GM23338 (cell line): ENCODE data around the gene ADTRP. TPM values are rescaled to one million over a fixed set of nuclear protein-coding genes. Genes with fewer than 3 reads are reported as not detected.
A peak's percentile ranks its signal among the peaks of the same experiment; 100 is the strongest.

Experiments
- ATAC-seq: fragments of 200-7000 bp; cut with Tn5 transposase; 3 replicates; pipeline ENCODE4 v1.9.1; 2020
- DNase-seq: peaks from one replicate; pipeline ENCODE4 v3.0.0-alpha.2; 2015; ENCODE audit warnings: low spot score
- H2AFZ ChIP-seq: fragments of 200-600 bp; sonication (generic); 2 replicates; pipeline ENCODE4 v1.8.0; 2016; ENCODE audit warnings: antibody characterized with exemption, mild to moderate bottlenecking, moderate library complexity
- H3F3A ChIP-seq: fragments of 200-600 bp; sonication (generic); replicated peaks from 2 replicates; pipeline ENCODE4 v1.8.0; 2017; ENCODE audit warnings: antibody characterized with exemption, mixed run types, low read depth
- H3K27ac ChIP-seq: fragments of 200-600 bp; sonication (generic); 2 replicates; pipeline ENCODE4 v1.6.1; 2016; ENCODE audit warnings: low read depth
- H3K27me3 ChIP-seq: fragments of 200-600 bp; sonication (generic); 2 replicates; pipeline ENCODE4 v1.8.0; 2016; ENCODE audit warnings: mild to moderate bottlenecking, mixed run types, moderate library complexity; ENCODE audit not compliant: insufficient read depth
- H3K36me3 ChIP-seq: fragments of 200-600 bp; sonication (generic); 2 replicates; pipeline ENCODE4 v1.8.0; 2016; ENCODE audit warnings: mild to moderate bottlenecking; ENCODE audit not compliant: insufficient read depth
- H3K4me1 ChIP-seq: fragments of 200-600 bp; sonication (generic); 2 replicates; pipeline ENCODE4 v1.8.0; 2016; ENCODE audit warnings: mild to moderate bottlenecking, moderate library complexity; ENCODE audit not compliant: insufficient read depth
- H3K4me2 ChIP-seq: fragments of 200-600 bp; sonication (generic); 2 replicates; pipeline ENCODE4 v1.7.1; 2017; ENCODE audit warnings: mixed run types
- H3K4me3 ChIP-seq: fragments of 200-600 bp; sonication (generic); 2 replicates; pipeline ENCODE4 v1.6.1; 2016; ENCODE audit warnings: mixed run types
- H3K79me2 ChIP-seq: fragments of 200-600 bp; sonication (generic); replicated peaks from 2 replicates; pipeline ENCODE4 v1.8.0; 2017; ENCODE audit warnings: mild to moderate bottlenecking; ENCODE audit not compliant: insufficient read depth
- H3K9me2 ChIP-seq: fragments of 200-600 bp; sonication (generic); 2 replicates; pipeline ENCODE4 v1.8.0; 2017; ENCODE audit not compliant: insufficient read depth
- H4K20me1 ChIP-seq: fragments of 200-600 bp; sonication (generic); replicated peaks from 2 replicates; pipeline ENCODE4 v1.8.0; 2017; ENCODE audit warnings: mild to moderate bottlenecking; ENCODE audit not compliant: insufficient read depth
- H3K27ac Mint-ChIP-seq: 2 replicates; pipeline ENCODE4 v1.8.0; 2020; ENCODE audit warnings: inconsistent platforms, mild to moderate bottlenecking, moderate library complexity, mixed read lengths
- H3K27me3 Mint-ChIP-seq: 3 replicates; pipeline ENCODE4 v1.8.0; 2022; ENCODE audit warnings: low read depth, mild to moderate bottlenecking, moderate library complexity, mixed read lengths, inconsistent platforms; ENCODE audit not compliant: insufficient read depth, poor library complexity
- H3K36me3 Mint-ChIP-seq: 3 replicates; pipeline ENCODE4 v1.8.0; 2021; ENCODE audit warnings: low read depth, mild to moderate bottlenecking, inconsistent platforms, moderate library complexity, mixed read lengths
- H3K4me1 Mint-ChIP-seq: 3 replicates; pipeline ENCODE4 v1.8.0; 2020; ENCODE audit warnings: mild to moderate bottlenecking, inconsistent platforms, mixed read lengths
- H3K4me3 Mint-ChIP-seq: 3 replicates; pipeline ENCODE4 v1.8.0; 2021; ENCODE audit warnings: moderate library complexity, mild to moderate bottlenecking, inconsistent platforms, mixed read lengths
- H3K9me3 Mint-ChIP-seq: 3 replicates; pipeline ENCODE4 v1.8.0; 2020; ENCODE audit warnings: moderate library complexity, mild to moderate bottlenecking, inconsistent platforms, mixed read lengths
- CREB1 ChIP-seq: fragments of 250-450 bp; sonication (Bioruptor Pico); IDR thresholded peaks from 2 replicates; pipeline ENCODE4 v1.5.0; 2020; ENCODE audit warnings: low read depth, mild to moderate bottlenecking, moderate library complexity
- EZH2 ChIP-seq: fragments of 200-600 bp; sonication (generic); IDR thresholded peaks from one replicate; pipeline ENCODE4 v1.8.0; 2017; ENCODE audit warnings: antibody characterized with exemption, mild to moderate bottlenecking, low read depth; ENCODE audit not compliant: unreplicated experiment
- EZH2phosphoT487 ChIP-seq: fragments of 200-600 bp; sonication (generic); IDR thresholded peaks from one replicate; pipeline ENCODE4 v1.8.1; 2018; ENCODE audit warnings: antibody characterized with exemption; ENCODE audit not compliant: unreplicated experiment
- JUNB ChIP-seq: IDR thresholded peaks from one replicate; pipeline ENCODE4 v1.6.1; 2016; ENCODE audit warnings: antibody characterized with exemption; ENCODE audit not compliant: unreplicated experiment
- NANOG ChIP-seq: IDR thresholded peaks from 2 replicates; pipeline ENCODE4 v1.6.1; 2016; ENCODE audit warnings: antibody characterized with exemption, borderline replicate concordance
- POLR2AphosphoS5 ChIP-seq: IDR thresholded peaks from 2 replicates; pipeline ENCODE4 v1.6.1; 2016; ENCODE audit warnings: antibody characterized with exemption, low read depth
- STAT1 ChIP-seq: IDR thresholded peaks from one replicate; pipeline ENCODE4 v1.6.1; 2016; ENCODE audit warnings: antibody characterized with exemption; ENCODE audit not compliant: unreplicated experiment
- ZNF114 ChIP-seq: fragments of 250-450 bp; sonication (Bioruptor Pico); IDR thresholded peaks from 2 replicates; pipeline ENCODE4 v1.5.0; 2020; ENCODE audit warnings: mild to moderate bottlenecking, moderate library complexity
- ZNF331 ChIP-seq: fragments of 250-450 bp; sonication (Bioruptor Pico); IDR thresholded peaks from 2 replicates; pipeline ENCODE4 v1.5.0; 2020; ENCODE audit warnings: low read depth, mild to moderate bottlenecking, moderate library complexity
- polyA plus RNA-seq: library from polyadenylated mRNA; unstranded; fragments of >200 nt; fragmentation: Nextera tagmentation; extraction: Ambion mirVana; gene quantifications from 2 replicates; pipeline ENCODE4 v1.2.1, GENCODE V29; 2016
- total RNA-seq: library from RNA; depleted of rRNA; stranded (reverse); fragments of >200 nt; shearing (Covaris generic); gene quantifications from 2 replicates; pipeline ENCODE4 v1.2.3, GENCODE V29; 2014
- TF ChIP-seq, protein P1 (sequence below): IDR thresholded peaks from 2 replicates; pipeline ENCODE4 v1.6.1; 2016; ENCODE audit warnings: antibody characterized with exemption
- TF ChIP-seq, protein P2 (sequence below): fragments of 250-450 bp; sonication (Bioruptor Pico); IDR thresholded peaks from 2 replicates; pipeline ENCODE4 v1.5.0; 2020; ENCODE audit warnings: mild to moderate bottlenecking, moderate library complexity

Gene ADTRP
- total and polyA plus RNA-seq, 2 experiments from 2014 or later: not detected

DNA sequence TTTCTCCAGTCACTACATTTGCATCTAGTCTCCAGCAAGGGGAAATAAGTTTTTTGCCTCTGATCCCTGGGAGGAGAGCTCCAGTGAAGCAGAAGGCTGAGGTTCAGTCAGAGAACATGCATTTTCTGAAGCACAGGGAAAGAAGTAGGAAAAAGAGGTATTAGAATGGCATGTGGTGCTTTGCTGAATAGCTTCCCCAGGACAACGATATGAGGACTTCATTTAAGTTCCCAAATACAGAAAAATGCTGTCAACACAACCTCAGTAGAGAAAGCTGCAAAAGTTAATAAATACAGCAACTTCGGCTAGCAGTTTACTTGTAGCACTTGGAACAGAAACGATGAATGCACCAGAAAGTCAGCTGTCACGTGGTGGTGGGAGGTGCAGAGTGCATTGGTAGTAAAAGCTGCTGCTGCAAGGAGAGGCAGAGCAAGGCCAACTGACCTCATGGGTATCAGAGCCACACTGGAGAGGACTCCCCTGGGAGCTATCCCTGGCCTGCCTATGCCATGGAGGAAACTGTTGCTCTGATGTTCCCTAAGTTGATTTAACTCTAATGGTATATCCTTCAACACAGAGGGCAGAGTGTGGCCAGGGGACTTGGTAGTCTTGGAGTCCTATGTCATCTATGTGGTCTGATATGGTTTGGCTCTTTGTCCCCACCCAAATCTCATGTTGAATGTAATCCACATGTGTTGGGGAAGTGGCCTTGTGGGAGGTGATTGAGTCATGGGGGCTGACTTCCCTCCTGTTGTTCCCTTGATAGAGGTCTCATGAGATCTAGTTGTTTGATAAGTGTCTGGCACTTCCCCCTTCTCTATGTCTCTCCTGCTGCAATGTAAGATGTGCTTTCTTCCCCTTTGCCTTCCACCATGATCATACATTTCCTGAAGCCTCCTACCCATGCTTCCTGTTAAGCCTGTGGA is 85.9 kb downstream of the ADTRP start:
- Histone ChIP-seq H3K79me2 (no peaks in the 10 kb centered on the region), H3K4me3 (no peak overlapping the region), H4K20me1 (no peaks in the 10 kb centered on the region), H2AFZ (peak overlapping the region; percentile 77), H3K9me2 (0 out of 2 replicates have a peak, but pooled peaks cover 5% of the 10 kb centered on the region), H3K4me2 (no peak overlapping the region), H3K4me1 (peaks cover 8% of the 10 kb centered on the region; the same call in 1 of the 2 replicates), H3F3A (no peaks in the 10 kb centered on the region), H3K36me3 (no peaks in the 10 kb centered on the region), H3K27me3 (no peaks in the 10 kb centered on the region), H3K27ac (no peak overlapping the region)
- ATAC-seq (no peak), DNase-seq (no peak)
- Mint-ChIP-seq H3K27me3 (peaks cover 5% of the 10 kb centered on the region), H3K4me1 (peaks cover 14% of the 10 kb centered on the region; the same call in 2 of the 3 replicates), H3K27ac (no peak overlapping the region), H3K4me3 (no peak overlapping the region), H3K9me3 (peaks cover 8% of the 10 kb centered on the region; the same call in 2 of the 3 replicates), H3K36me3 (no peaks in the 10 kb centered on the region)
- TF ChIP-seq NANOG: no peak
- TF ChIP-seq, protein P1, sequence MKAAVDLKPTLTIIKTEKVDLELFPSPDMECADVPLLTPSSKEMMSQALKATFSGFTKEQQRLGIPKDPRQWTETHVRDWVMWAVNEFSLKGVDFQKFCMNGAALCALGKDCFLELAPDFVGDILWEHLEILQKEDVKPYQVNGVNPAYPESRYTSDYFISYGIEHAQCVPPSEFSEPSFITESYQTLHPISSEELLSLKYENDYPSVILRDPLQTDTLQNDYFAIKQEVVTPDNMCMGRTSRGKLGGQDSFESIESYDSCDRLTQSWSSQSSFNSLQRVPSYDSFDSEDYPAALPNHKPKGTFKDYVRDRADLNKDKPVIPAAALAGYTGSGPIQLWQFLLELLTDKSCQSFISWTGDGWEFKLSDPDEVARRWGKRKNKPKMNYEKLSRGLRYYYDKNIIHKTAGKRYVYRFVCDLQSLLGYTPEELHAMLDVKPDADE: no peak
- TF ChIP-seq JUNB: no peak
- TF ChIP-seq ZNF331 (CRISPR knock-in tag): no peak
- no peak for TF ChIP-seq EZH2
- TF ChIP-seq POLR2AphosphoS5: no peak
- no peak for TF ChIP-seq CREB1 (CRISPR knock-in tag)
- no peak for TF ChIP-seq ZNF114
- TF ChIP-seq EZH2phosphoT487: no peak
- no peak for TF ChIP-seq STAT1

DNA sequence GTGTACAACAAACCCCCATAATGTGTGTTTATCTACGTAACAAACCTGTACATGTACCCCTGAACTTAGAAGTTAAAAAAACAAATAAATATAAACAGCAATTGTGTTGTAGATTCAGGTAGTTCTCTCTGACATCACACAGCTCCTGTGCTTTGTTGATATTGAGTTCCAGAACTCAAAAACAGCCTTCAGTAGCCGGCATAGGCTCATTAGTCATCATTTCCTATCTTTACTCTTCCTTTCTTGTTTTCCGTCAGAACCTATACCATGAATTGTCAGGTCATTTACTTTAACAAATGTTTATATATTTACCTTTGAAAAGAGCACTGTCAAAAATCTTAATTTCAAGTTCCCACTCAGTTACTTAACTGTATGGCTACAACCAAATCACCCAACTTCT is 88.8 kb downstream of the ADTRP start:
- Mint-ChIP-seq H3K4me3 (no peak overlapping the region), H3K9me3 (no peaks in the 10 kb centered on the region), H3K27me3 (peaks cover 5% of the 10 kb centered on the region), H3K4me1 (peaks cover 23% of the 10 kb centered on the region), H3K36me3 (no peaks in the 10 kb centered on the region), H3K27ac (no peak overlapping the region)
- H3K79me2 ChIP-seq: no peaks in the 10 kb centered on the region
- H3K27ac ChIP-seq: no peak overlapping the region
- no peaks in the 10 kb centered on the region for H3K36me3 ChIP-seq
- no peaks in the 10 kb centered on the region for H4K20me1 ChIP-seq
- H2AFZ ChIP-seq: no peak overlapping the region
- peaks cover 8% of the 10 kb centered on the region; the same call in 1 of the 2 replicates for H3K9me2 ChIP-seq
- no peaks in the 10 kb centered on the region for H3F3A ChIP-seq
- no peaks in the 10 kb centered on the region for H3K27me3 ChIP-seq
- DNase-seq (no peak), ATAC-seq (no peak)
- H3K4me3 ChIP-seq: no peak overlapping the region
- H3K4me2 ChIP-seq: no peak overlapping the region
- peaks cover 14% of the 10 kb centered on the region for H3K4me1 ChIP-seq
- TF ChIP-seq NANOG: no peak
- TF ChIP-seq EZH2phosphoT487: no peak
- TF ChIP-seq, protein P1: no peak
- TF ChIP-seq POLR2AphosphoS5: no peak
- no peak for TF ChIP-seq EZH2
- TF ChIP-seq STAT1: no peak
- TF ChIP-seq, protein P2, sequence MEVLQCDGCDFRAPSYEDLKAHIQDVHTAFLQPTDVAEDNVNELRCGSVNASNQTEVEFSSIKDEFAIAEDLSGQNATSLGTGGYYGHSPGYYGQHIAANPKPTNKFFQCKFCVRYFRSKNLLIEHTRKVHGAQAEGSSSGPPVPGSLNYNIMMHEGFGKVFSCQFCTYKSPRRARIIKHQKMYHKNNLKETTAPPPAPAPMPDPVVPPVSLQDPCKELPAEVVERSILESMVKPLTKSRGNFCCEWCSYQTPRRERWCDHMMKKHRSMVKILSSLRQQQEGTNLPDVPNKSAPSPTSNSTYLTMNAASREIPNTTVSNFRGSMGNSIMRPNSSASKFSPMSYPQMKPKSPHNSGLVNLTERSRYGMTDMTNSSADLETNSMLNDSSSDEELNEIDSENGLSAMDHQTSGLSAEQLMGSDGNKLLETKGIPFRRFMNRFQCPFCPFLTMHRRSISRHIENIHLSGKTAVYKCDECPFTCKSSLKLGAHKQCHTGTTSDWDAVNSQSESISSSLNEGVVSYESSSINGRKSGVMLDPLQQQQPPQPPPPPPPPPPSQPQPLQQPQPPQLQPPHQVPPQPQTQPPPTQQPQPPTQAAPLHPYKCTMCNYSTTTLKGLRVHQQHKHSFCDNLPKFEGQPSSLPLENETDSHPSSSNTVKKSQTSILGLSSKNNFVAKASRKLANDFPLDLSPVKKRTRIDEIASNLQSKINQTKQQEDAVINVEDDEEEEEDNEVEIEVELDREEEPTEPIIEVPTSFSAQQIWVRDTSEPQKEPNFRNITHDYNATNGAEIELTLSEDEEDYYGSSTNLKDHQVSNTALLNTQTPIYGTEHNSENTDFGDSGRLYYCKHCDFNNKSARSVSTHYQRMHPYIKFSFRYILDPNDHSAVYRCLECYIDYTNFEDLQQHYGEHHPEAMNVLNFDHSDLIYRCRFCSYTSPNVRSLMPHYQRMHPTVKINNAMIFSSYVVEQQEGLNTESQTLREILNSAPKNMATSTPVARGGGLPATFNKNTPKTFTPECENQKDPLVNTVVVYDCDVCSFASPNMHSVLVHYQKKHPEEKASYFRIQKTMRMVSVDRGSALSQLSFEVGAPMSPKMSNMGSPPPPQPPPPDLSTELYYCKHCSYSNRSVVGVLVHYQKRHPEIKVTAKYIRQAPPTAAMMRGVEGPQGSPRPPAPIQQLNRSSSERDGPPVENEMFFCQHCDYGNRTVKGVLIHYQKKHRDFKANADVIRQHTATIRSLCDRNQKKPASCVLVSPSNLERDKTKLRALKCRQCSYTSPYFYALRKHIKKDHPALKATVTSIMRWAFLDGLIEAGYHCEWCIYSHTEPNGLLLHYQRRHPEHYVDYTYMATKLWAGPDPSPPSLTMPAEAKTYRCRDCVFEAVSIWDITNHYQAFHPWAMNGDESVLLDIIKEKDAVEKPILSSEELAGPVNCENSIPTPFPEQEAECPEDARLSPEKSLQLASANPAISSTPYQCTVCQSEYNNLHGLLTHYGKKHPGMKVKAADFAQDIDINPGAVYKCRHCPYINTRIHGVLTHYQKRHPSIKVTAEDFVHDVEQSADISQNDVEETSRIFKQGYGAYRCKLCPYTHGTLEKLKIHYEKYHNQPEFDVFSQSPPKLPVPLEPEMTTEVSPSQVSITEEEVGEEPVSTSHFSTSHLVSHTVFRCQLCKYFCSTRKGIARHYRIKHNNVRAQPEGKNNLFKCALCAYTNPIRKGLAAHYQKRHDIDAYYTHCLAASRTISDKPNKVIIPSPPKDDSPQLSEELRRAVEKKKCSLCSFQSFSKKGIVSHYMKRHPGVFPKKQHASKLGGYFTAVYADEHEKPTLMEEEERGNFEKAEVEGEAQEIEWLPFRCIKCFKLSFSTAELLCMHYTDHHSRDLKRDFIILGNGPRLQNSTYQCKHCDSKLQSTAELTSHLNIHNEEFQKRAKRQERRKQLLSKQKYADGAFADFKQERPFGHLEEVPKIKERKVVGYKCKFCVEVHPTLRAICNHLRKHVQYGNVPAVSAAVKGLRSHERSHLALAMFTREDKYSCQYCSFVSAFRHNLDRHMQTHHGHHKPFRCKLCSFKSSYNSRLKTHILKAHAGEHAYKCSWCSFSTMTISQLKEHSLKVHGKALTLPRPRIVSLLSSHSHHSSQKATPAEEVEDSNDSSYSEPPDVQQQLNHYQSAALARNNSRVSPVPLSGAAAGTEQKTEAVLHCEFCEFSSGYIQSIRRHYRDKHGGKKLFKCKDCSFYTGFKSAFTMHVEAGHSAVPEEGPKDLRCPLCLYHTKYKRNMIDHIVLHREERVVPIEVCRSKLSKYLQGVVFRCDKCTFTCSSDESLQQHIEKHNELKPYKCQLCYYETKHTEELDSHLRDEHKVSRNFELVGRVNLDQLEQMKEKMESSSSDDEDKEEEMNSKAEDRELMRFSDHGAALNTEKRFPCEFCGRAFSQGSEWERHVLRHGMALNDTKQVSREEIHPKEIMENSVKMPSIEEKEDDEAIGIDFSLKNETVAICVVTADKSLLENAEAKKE: no peak
- no peak for TF ChIP-seq ZNF114
- no peak for TF ChIP-seq CREB1 (CRISPR knock-in tag)
